ENCODE measurements around the gene EDNRA. TPM values are rescaled to one million over a fixed set of nuclear protein-coding genes. Genes with fewer than 3 reads are reported as not detected.
"Not testable (repeated sequence)": the region's sequence is repeated elsewhere in the genome, so short reads cannot be mapped to it uniquely, and the experiment has no call there.

EDNRA gene
- 51.1 TPM for total RNA-seq

GRCh38 chr4:147480891-147481576 is at the start of gene EDNRA:
Gene EDNRA (plus strand): TSS chr4:147481097. CDS start chr4:147485682, 4,585 bp downstream.
- DNase-seq: no peak

GRCh38 chr4:147434370-147434769 is 46.5 kb upstream of the EDNRA start:
- not testable (repeated sequence) for DNase-seq

GRCh38 chr4:147440442-147440841 is 40.5 kb upstream of the EDNRA start:
- DNase-seq: no peak

- DNase-seq: no peak
Measured at GRCh38 chr4:147447786-147448185, 33.1 kb upstream of the EDNRA start.

- no peak for DNase-seq
Measured at GRCh38 chr4:147453561-147454141, 27.2 kb upstream of the EDNRA start.

GRCh38 chr4:147456706-147457105 is 24.2 kb upstream of the EDNRA start:
- DNase-seq: no peak

GRCh38 chr4:147461161-147461560 is 19.7 kb upstream of the EDNRA start:
- no peak for DNase-seq

GRCh38 chr4:147463065-147463464 is 17.8 kb upstream of the EDNRA start:
- no peak for DNase-seq

GRCh38 chr4:147465461-147465860 is 15.4 kb upstream of the EDNRA start:
- DNase-seq: no peak

- no peak for DNase-seq
Measured at GRCh38 chr4:147477439-147477838, 3.5 kb upstream of the EDNRA start.

- no peak for DNase-seq
Measured at GRCh38 chr4:147479376-147479775, 1.5 kb upstream of the EDNRA start.

- no peak for DNase-seq
Measured at GRCh38 chr4:147479786-147480185, 1.1 kb upstream of the EDNRA start.

GRCh38 chr4:147480502-147480890 is 401 bp upstream of the EDNRA start:
- no peak for DNase-seq

- peak; percentile 28 for DNase-seq
Measured at GRCh38 chr4:147481577-147482109, 746 bp downstream of the EDNRA start.

GRCh38 chr4:147482281-147482680 is 1.4 kb downstream of the EDNRA start:
- no peak for DNase-seq

GRCh38 chr4:147485167-147485566 is 4.3 kb downstream of the EDNRA start:
- DNase-seq: no peak

GRCh38 chr4:147487616-147488015 is 6.7 kb downstream of the EDNRA start:
- peak; percentile 83 for DNase-seq

- no peak for DNase-seq
Measured at GRCh38 chr4:147488556-147488955, 7.7 kb downstream of the EDNRA start.

- DNase-seq: peak; percentile 37
Measured at GRCh38 chr4:147491086-147491485, 10.2 kb downstream of the EDNRA start.

- DNase-seq: no peak
Measured at GRCh38 chr4:147492306-147492705, 11.4 kb downstream of the EDNRA start.

GRCh38 chr4:147492761-147493160 is 11.9 kb downstream of the EDNRA start:
- peak; percentile 82 for DNase-seq

- no peak for DNase-seq
Measured at GRCh38 chr4:147493307-147493706, 12.4 kb downstream of the EDNRA start.

GRCh38 chr4:147494301-147494700 is 13.4 kb downstream of the EDNRA start:
- no peak for DNase-seq

GRCh38 chr4:147496500-147496899 is 15.6 kb downstream of the EDNRA start:
- no peak for DNase-seq
